OCI-LY3 (cell line): ENCODE measurements around the gene ADCY4.

Experiments
- H2AFZ ChIP-seq: fragments of 200-600, 300-600 bp; shearing (Covaris generic); 2 replicates; pipeline ENCODE4 v1.6.0; 2014; ENCODE audit warnings: antibody characterized with exemption, low read depth, low read length
- H3K27ac ChIP-seq: fragments of 200-600, 300-600 bp; sonication (generic); 2 replicates; pipeline ENCODE4 v1.5.1; 2014; ENCODE audit warnings: mild to moderate bottlenecking, low read length, moderate library complexity, mixed read lengths
- H3K27me3 ChIP-seq: fragments of 200-600, 300-600 bp; sonication (generic); 2 replicates; pipeline ENCODE4 v1.6.1; 2014; ENCODE audit warnings: low read depth, low read length, mixed read lengths
- H3K36me3 ChIP-seq: fragments of 200-600, 300-600 bp; sonication (generic); replicated peaks from 2 replicates; pipeline ENCODE3; 2014; ENCODE audit warnings: low read depth, low read length, mixed read lengths
- H3K4me1 ChIP-seq: fragments of 300-600, 200-600 bp; sonication (generic); 2 replicates; pipeline ENCODE4 v1.6.1; 2014; ENCODE audit warnings: low read length, mixed read lengths
- H3K4me2 ChIP-seq: fragments of 200-600, 300-600 bp; sonication (generic); 2 replicates; pipeline ENCODE4 v1.6.1; 2014; ENCODE audit warnings: low read length, mixed read lengths
- H3K4me3 ChIP-seq: fragments of 300-600, 200-600 bp; sonication (generic); 2 replicates; pipeline ENCODE4 v1.5.1; 2014; ENCODE audit warnings: antibody characterized with exemption, mild to moderate bottlenecking, low read length, moderate library complexity
- H3K79me2 ChIP-seq: fragments of 300-600, 200-600 bp; shearing (Covaris generic); 2 replicates; pipeline ENCODE4 v1.6.1; 2014; ENCODE audit warnings: mild to moderate bottlenecking, low read length, mixed read lengths
- H3K9ac ChIP-seq: fragments of 300-600, 200-600 bp; shearing (Covaris generic); 2 replicates; pipeline ENCODE4 v1.6.0; 2014; ENCODE audit warnings: mild to moderate bottlenecking, low read length, moderate library complexity
- H3K9me3 ChIP-seq: fragments of 200-600, 300-600 bp; shearing (Covaris generic); 2 replicates; pipeline ENCODE4 v1.6.1; 2014; ENCODE audit warnings: low read length, mixed read lengths; ENCODE audit not compliant: insufficient read depth
- H4K20me1 ChIP-seq: fragments of 200-600, 300-600 bp; sonication (generic); 2 replicates; pipeline ENCODE4 v1.6.1; 2016; ENCODE audit warnings: low read length, mixed read lengths; ENCODE audit not compliant: insufficient read depth
- EZH2phosphoT487 ChIP-seq: fragments of 200-600 bp; shearing (Covaris generic); IDR thresholded peaks from 2 replicates; pipeline ENCODE4 v1.6.1; 2018; ENCODE audit warnings: antibody characterized with exemption, mixed run types, low read depth
- TF ChIP-seq, protein P1 (sequence below): fragments of 200-600, 300-600 bp; sonication (generic); IDR thresholded peaks from 2 replicates; pipeline ENCODE4 v1.5.1; 2014; ENCODE audit warnings: antibody characterized with exemption, low read length, low read depth

ADCY4 gene

DNA sequence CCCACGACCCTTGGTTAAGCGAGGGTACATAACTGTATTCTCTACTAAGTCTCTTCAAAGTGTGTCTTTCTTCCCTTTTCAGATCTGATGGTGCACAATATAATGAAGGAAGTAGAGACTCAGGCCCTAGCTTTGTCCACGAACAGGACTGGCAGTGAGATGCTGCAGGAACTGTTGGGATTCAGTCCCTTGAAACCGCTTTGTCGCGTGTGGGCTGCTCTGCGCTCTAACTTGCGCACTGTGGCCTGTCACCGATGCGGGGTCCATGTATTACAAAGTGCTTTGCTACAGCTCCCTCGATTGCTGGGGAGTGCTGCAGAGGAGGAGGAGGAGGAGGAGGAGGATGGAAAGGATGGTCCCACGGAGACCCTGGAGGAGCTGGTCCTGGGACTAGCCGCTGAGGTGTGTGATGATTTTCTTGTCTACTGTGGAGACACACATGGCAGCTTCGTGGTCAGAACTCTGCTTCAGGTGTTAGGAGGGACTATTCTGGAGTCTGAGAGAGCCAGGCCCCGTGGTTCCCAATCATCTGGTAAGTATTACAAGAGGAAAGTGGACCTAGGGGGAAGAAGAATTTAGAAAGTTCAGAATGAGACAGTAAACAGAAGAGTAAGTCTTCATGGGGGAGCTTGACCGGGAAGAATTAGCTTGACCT lies 34.4 kb downstream of the ADCY4 start:
- peak overlapping the region; percentile 98 for H3K4me3 ChIP-seq
- H3K4me2 ChIP-seq: peak overlapping the region; percentile 90
- no peak overlapping the region for H2AFZ ChIP-seq
- TF ChIP-seq EZH2phosphoT487: no peak
- TF ChIP-seq, protein P1, sequence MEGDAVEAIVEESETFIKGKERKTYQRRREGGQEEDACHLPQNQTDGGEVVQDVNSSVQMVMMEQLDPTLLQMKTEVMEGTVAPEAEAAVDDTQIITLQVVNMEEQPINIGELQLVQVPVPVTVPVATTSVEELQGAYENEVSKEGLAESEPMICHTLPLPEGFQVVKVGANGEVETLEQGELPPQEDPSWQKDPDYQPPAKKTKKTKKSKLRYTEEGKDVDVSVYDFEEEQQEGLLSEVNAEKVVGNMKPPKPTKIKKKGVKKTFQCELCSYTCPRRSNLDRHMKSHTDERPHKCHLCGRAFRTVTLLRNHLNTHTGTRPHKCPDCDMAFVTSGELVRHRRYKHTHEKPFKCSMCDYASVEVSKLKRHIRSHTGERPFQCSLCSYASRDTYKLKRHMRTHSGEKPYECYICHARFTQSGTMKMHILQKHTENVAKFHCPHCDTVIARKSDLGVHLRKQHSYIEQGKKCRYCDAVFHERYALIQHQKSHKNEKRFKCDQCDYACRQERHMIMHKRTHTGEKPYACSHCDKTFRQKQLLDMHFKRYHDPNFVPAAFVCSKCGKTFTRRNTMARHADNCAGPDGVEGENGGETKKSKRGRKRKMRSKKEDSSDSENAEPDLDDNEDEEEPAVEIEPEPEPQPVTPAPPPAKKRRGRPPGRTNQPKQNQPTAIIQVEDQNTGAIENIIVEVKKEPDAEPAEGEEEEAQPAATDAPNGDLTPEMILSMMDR: no peak
- H3K36me3 ChIP-seq: peaks cover 39% of the 10 kb centered on the region
- H4K20me1 ChIP-seq: no peaks in the 10 kb centered on the region
- no peaks in the 10 kb centered on the region for H3K9me3 ChIP-seq
- peak overlapping the region; percentile 74 for H3K9ac ChIP-seq
- no peaks in the 10 kb centered on the region for H3K27me3 ChIP-seq
- no peak overlapping the region for H3K27ac ChIP-seq
- H3K4me1 ChIP-seq: peaks cover 27% of the 10 kb centered on the region
- peaks cover 20% of the 10 kb centered on the region for H3K79me2 ChIP-seq

DNA sequence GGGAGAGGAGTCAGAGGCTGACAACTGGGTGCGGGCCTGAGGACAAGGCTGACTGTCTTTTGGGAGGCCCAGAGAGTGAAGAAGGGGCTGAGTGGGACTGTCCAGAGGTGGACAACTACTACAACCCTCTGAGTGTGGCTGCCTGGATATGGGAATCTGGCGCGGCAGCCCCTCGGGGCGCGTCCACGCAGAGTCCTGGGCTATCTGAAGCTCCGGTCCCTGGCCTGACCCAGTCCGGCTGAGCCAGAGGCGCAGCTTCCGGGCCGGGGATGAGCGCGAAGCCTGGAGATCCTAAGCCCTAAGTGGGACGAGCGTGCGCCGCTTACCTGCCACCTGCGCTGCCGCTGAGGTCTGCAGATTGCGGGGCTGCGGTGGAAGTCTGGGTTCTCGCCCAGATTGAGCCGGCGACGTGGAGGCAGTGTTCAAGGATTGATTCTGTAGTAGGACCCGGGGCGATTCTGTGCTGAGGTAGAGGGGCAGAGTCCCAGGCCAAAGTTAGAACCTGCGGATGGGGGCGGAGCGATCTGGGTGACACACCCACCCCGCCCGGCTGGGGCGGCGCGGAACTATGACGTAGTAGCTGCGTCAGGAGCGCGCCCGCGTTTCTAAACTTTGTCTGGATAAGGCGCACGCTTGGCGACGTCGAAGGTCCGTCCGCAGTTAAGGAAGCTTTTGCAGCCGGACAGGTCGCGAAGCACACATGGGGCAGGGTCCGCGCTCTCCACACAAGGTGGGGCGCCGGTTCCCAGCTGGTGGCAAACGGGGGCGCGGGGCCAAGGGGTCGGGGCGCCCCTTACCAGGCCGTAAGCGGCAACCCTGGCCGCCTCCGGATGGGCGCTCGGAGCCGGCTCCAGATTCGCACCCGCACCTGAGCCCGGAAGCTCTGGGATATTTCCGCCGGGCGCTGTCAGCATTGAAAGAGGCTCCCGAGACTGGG lies 35.3 kb downstream of the ADCY4 start, which contains the start of the genes DHRS1 and NOP9:
TSS of gene DHRS1 (minus strand) at position 526 of the 937 bp plus-strand sequence. CDS start 674 bp downstream, outside the sequence.
TSS of gene NOP9 (plus strand) at position 596 of the 937 bp plus-strand sequence. CDS start at position 701, 105 bp downstream.
- peaks cover 27% of the 10 kb centered on the region for H3K4me1 ChIP-seq
- no peaks in the 10 kb centered on the region for H3K27me3 ChIP-seq
- peak within 1 kb of the TSS; percentile 98 for H3K4me3 ChIP-seq
- H2AFZ ChIP-seq: peak within 1 kb of the TSS; percentile 94; the same call in 1 of the 2 replicates
- no peak for TF ChIP-seq EZH2phosphoT487
- TF ChIP-seq, protein P1: no peak
- H3K9me3 ChIP-seq: no peaks in the 10 kb centered on the region
- H3K79me2 ChIP-seq: peaks cover 20% of the 10 kb centered on the region
- peak within 1 kb of the TSS; percentile 74 for H3K9ac ChIP-seq
- H3K4me2 ChIP-seq: peak within 1 kb of the TSS; percentile 97
- no peak within 1 kb of the TSS for H3K27ac ChIP-seq
- H3K36me3 ChIP-seq: peaks cover 31% of the 10 kb centered on the region
- H4K20me1 ChIP-seq: no peaks in the 10 kb centered on the region

DNA sequence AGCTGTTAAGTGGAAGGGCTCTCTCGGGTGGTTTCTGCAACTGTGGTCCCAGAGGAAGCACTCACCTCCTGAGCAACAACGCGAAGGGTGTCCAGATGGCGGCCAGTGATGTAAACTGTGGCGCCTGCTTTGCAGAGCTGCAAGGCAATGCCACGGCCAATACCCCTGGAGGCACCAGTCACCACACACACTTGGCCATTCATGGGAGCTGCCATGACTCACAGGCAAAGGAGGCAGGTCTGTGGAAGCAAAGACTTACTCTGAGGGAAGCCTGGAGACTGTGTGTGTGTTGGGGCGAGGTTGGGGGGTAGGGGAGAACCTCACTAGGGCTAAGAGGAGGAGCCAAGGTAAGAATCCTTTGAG lies 36.0 kb downstream of the ADCY4 start:
- Histone ChIP-seq H3K9ac (peak overlapping the region; percentile 74), H3K4me3 (peak overlapping the region; percentile 98), H3K27me3 (no peaks in the 10 kb centered on the region), H3K36me3 (peaks cover 30% of the 10 kb centered on the region), H4K20me1 (no peaks in the 10 kb centered on the region), H2AFZ (no peak overlapping the region; the same call in 1 of the 2 replicates), H3K79me2 (peaks cover 20% of the 10 kb centered on the region), H3K27ac (no peak overlapping the region), H3K4me2 (peak overlapping the region; percentile 97), H3K4me1 (peaks cover 27% of the 10 kb centered on the region), H3K9me3 (no peaks in the 10 kb centered on the region)
- TF ChIP-seq, protein P1: no peak
- TF ChIP-seq EZH2phosphoT487: no peak
